ENCODE measurements around the gene CLTB.
"Not testable (repeated sequence)": the region's sequence is repeated elsewhere in the genome, so short reads cannot be mapped to it uniquely, and the experiment has no call there.

The CLTB gene, protein sequence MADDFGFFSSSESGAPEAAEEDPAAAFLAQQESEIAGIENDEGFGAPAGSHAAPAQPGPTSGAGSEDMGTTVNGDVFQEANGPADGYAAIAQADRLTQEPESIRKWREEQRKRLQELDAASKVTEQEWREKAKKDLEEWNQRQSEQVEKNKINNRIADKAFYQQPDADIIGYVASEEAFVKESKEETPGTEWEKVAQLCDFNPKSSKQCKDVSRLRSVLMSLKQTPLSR

DNA sequence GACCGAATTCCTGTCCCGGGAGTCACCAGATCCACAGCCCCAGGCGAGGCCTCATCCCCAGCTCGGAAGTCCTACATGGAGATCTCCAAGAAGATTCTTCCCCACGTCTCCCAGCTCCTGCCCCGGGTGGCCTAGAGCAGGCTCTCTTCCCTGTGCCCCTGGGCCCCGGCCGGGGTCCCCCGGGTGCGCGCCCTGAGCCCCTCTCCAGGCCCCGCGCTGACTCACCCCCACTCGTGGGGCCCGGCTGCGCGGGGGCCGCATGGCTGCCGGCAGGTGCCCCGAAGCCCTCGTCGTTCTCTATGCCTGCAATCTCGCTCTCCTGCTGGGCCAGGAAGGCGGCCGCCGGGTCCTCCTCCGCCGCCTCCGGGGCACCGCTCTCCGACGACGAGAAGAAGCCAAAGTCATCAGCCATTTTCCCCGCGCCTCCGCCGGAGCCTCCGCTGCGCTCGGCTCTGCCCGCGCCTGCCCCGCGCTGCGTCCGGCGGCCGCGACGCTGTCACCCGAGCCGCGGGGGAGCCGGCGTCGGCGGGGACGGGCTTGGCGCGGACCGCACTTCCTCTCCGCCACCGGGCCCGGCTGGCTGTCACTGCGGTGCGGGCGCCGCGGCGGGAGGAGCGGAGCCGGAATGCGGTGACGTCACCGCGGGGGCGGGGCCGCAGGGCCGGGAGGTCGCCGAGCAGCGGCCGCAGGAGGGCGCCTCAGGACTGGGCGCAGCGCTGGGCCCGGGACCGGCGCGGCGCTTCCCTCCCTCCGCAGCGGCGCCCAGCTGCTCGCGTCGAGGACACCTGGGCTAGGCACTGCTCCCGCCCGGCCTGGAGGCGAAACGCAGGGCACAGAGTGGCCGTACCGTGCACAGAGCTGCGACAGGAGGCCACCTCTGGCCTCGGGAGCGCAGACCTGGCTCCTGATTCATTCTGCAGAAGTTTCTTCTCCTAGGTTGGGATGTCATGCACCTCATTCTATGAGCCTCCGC is at the start of gene CLTB:
Gene CLTB, minus strand, starts transcription at position 588 of the 973 bp plus-strand sequence. Its CDS starts 176 bp downstream, at position 412.
- DNase-seq (ENCODE audit: low spot score): peak; percentile 87

- no peak for DNase-seq (ENCODE audit: low spot score)
Observed at GRCh38 chr5:176463113-176463764, 46.9 kb upstream of the CLTB start.

DNA sequence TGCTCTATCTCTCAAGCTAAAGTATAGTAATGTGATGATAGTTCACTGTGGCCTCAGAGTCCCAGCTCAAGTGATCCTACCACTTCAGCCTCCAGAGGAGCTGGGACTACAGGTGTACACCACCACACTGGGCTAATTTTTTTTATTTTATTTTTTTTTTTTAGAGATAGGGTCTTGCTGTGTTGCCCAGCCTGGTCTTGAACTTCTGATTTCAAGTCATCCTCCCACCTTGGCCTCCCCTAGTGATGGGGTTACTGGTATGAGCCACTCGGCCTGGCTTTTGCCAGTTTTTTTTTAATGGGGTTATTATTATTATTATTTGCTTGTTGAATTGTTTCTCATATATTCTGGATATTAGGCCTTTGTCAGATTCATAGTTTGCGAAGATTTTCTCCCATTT is 45.0 kb upstream of the CLTB start:
- no peak for DNase-seq (ENCODE audit: low spot score)

DNA sequence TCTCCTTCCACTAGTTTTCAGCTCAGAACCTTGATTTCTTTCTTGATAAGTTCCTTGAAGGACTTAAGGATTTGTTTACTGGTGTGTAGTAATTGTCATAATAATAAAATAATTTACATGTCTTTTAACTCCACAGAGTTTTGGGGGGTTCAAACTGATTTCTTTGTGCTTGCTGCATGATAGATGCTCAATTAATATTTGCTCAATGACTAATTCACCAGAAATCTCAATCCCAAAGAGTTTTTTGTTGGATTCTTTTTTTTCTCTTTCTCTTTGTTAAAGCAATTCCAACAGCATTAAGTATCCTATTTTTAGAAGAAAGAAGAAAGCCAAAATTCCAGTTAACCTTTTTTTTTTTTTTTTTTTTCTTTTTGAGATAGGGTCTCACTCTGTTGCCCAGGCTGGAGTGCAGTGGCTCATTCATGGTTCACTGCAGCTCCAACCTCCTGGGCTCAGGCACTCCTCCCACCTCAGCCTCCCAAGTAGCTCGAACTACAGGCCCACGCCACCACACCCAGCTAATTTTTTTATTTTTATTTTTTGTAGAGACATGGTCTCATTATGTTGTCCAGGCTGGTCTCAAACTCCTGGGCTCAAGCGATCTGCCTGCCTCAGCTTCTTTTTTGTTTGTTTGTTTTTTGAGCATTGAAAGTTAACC is 42.7 kb upstream of the CLTB start:
- DNase-seq (ENCODE audit: low spot score): no peak

GRCh38 chr5:176454724-176455394 is 38.5 kb upstream of the CLTB start:
- DNase-seq (ENCODE audit: low spot score): no peak

- DNase-seq (ENCODE audit: low spot score): no peak
Observed at GRCh38 chr5:176450077-176450476, 33.7 kb upstream of the CLTB start.

DNA sequence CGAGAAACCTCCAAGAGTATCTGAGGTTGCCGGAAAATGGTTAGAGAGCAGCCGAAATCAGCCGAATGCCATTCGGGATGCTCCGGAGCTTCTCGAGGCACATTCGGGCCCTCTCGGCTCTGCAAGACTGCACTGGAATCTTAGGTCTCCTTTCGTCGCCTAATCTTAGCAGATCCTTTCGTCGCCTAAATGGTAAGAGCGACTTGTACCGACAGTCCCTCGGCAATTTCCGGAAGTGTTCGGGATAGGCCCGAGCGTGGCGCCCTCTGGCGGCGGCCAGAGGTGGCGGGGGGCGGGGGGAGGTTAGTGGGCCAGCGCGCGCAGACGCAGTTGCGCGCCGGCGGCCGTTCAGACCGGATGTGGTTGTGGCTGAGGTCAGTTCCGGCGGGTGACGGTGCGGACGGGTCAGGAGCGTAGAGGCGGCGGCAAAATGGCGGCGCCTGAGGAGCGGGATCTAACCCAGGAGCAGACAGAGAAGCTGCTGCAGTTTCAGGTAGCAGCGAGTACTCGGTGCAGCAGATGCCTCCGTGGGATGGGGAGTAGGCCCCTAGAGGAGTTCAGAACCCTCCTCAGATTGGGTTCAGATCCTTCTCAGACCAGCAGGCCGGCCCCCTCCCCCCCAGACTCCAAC is 31.8 kb upstream of the CLTB start, which contains the start of gene FAF2:
Gene FAF2, plus strand, starts transcription at position 408 of the 631 bp plus-strand sequence. Its CDS starts 23 bp downstream, at position 431.
- peak; percentile 95 for DNase-seq (ENCODE audit: low spot score)

GRCh38 chr5:176447591-176447977 is 31.2 kb upstream of the CLTB start:
- DNase-seq (ENCODE audit: low spot score): no peak

DNA sequence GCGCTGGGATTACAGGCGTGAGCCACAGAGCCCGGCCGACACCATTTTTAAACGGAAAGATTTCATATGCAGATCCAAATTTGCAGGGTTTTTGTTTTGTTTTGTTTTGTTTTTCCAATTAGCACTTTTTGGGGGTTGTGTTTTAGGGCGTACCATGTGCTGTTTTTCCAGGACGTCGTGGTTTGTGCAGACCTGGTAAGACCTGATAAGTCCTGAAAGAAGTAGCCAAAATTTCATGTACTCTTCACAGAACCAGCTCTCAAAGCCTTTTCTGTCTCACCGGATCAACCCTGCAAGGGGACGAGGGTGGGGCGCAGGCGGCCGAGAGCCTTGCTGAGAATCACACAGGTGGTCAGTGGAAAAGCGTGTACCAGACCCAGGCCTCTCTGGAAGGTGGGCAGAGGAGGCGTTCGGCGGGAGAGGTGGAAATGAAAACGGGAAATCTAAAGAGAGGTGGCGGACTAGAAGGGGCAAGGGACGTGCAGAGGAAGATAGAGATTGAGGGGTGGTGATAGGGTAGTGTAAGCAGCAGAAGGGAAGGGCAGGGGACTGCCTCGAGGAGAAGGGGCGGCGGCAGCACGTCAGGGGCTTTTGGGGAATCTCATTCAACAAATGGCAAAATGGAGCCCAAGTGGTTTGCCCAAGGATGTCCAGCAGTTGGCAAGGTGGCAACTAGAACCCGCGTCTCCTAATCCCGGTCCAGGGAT is 30.7 kb upstream of the CLTB start:
- no peak for DNase-seq (ENCODE audit: low spot score)

DNA sequence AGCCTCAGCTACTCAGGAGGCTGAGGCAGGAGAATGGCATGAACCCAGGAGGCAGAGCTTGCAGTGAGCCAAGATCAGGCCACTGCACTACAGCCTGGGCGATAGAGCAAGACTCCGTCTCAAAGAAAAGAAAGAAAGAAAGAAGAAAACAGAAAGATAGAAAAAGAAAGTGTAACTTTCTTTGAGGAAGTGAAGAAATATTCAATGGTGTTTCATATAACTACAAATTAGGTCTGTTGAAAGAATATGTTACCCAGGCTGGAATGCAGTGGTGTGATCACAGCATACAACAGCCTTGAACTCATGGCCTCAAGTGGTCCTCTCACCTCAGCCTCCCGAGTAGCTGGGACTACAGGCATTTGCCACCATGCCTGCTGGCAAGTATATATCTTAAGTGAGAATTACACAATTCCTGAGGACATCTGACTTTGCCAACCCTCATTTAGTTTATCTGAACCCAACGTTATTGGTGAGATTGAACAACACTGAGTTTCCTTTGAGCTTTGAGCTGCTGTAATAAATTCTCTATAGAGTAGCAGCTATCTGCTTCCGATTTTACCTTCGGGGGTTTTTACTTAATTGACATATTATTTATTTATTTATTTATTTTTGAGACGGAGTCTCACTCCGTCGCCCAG is 29.8 kb upstream of the CLTB start:
- no peak for DNase-seq (ENCODE audit: low spot score)

GRCh38 chr5:176444742-176445141 is 28.4 kb upstream of the CLTB start:
- no peak for DNase-seq (ENCODE audit: low spot score)

DNA sequence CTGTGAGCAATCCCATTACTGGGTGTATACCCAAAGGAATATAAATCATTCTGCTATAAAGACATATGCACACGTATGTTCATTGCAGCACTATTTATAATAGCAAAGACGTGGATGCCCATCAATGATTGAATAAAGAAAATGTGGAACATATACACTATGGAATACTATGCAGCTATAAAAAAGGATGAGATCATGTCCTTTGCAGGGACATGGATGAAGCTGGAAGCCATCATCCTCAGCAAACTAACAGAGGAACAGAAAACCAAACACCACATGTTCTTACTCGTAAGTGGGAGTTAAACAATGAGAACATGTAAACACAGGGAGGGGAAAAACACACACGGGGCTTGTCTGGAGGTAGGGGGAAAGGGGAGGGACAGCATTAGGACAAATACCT is 26.6 kb upstream of the CLTB start:
- DNase-seq (ENCODE audit: low spot score): not testable (repeated sequence)

DNA sequence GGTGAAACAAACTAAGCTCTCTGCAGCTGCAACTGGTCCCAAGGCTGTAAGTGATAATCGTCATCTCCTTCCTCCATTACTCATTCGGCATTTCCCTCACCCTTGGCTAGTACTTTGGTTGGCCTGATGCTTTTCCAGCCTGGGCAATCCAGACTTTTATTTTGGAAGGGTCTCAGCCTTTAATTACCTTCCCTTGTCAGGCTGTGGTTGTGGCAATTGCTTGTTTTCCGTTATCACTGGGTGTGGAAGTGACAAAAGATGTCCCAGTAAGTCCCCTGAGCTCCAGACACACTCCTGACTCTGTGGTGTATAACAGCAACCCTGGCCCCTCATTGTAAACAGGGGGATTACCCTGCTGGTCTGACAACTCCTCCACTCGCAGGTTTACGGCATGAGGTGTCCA is 25.6 kb upstream of the CLTB start:
- no peak for DNase-seq (ENCODE audit: low spot score)

DNA sequence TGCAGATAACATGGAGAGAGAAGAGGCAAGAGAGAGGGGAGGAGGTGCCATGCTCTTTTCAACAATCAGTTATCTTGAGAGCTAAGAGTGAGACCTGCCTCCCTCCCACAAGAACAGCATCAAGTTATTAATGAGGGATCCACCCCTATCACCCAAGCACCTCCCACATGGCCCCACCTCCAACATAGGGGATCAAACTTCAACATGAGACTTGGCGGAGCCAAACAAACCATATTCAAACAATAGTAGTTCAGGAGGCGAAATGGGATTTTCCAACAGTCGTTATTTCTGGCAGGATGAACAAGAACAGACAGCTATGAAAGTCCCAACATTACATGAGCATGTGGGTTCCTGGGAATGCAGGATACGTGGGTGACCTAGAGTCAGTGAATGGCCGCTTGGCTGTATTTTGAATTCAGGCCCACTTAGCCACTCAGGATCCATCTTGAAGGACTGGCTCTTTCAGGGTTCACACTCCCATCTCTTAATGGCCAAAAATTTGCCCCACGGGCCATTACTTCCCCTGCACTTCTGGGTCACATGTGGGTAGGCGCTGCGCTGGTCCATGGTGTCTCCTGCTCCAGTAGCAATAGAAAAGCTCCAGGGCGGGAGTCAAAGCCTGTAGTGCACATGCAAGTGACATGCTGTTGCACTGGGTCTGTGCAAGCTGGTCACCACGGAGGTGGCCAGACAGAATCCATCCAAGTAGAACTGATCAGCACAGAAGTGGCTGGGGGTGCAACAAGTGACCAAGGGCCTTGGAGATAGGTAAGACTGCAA is 24.8 kb upstream of the CLTB start:
- no peak for DNase-seq (ENCODE audit: low spot score)

GRCh38 chr5:176438959-176439757 is 22.8 kb upstream of the CLTB start:
- DNase-seq (ENCODE audit: low spot score): no peak

DNA sequence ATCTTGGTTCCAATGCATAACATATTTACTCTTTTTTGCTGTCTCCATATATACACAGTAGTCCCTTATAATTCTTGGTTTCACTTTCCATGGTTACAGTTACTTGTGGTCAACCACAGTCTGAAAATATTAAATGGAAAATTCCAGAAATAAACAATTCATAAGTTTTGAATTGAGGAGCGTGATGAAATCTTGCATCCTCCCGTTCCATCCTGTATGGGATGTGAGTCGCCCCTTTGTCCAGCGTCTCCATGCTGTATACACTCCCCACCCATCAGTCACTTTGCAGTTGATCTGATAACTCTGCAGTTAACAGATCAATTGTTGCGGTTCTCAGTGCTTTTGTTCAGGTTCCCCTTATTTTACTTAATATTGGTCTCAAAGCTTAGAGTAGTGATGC is 20.3 kb upstream of the CLTB start:
- no peak for DNase-seq (ENCODE audit: low spot score)

GRCh38 chr5:176432707-176433106 is 16.4 kb upstream of the CLTB start:
- no peak for DNase-seq (ENCODE audit: low spot score)

DNA sequence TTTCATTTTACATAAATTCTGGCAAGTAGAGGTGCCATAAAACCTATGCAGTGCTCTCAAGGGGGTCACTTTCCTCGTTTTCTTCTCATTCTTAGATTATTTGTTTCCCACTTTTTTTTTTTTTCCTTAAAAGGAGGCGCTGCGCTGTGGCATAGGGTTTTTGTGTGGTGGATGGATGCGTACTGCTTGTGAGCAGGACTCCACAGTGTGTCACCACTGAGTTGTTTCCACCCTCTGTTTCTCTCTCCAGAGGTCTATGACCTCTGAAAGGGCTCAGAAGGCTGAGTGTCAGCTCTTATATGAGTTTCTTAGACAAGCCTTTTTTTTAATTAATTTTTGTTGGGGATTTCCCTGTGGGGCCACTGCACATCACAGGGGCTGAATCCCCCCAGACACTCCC is 13.6 kb upstream of the CLTB start:
- DNase-seq (ENCODE audit: low spot score): no peak
